Measurements from ENCODE around the gene LETMD1. TPM values are rescaled to one million over a fixed set of nuclear protein-coding genes. Genes with fewer than 3 reads are reported as not detected.

LETMD1 gene
- total RNA-seq, 4 donors from 2014 or later, result 35.6 to 43.2 (median 42.1) TPM

GRCh38 chr12:51017452-51017851 is 30.7 kb upstream of the LETMD1 start:
- Histone ChIP-seq H3K4me1 (peaks cover 9 to 31% (median 26%) of the 10 kb centered on the region in 4 donors), H3K27me3 (no peaks in the 10 kb centered on the region), H3K9me3 (no peaks in the 10 kb centered on the region), H3K4me3 (no peak overlapping the region), H3K36me3 (no peaks in the 10 kb centered on the region), H3K27ac (replicated peaks in 1 of 4) (no peak overlapping the region)
- intact Hi-C loops (cut with DNase I), result no loop called here
- TF ChIP-seq EP300 (IDR thresholded peaks at IDR 0.05), result no peak
- TF ChIP-seq CTCF (IDR thresholded peaks at IDR 0.05), result no peak
- no peak for TF ChIP-seq POLR2A (IDR thresholded peaks at IDR 0.05; ENCODE audit: low read depth)
- TF ChIP-seq POLR2AphosphoS5 (IDR thresholded peaks at IDR 0.05), result no peak
- no peak for DNase-seq (ENCODE audit: extremely low spot score)

- no peaks in the 10 kb centered on the region for H3K9me3 ChIP-seq
- intact Hi-C loops (cut with DNase I), result no loop called here
- TF ChIP-seq CTCF (IDR thresholded peaks at IDR 0.05), result no peak
- no peak for TF ChIP-seq POLR2AphosphoS5 (IDR thresholded peaks at IDR 0.05)
- TF ChIP-seq EP300 (IDR thresholded peaks at IDR 0.05), result no peak
- TF ChIP-seq POLR2A (IDR thresholded peaks at IDR 0.05; ENCODE audit: low read depth), result no peak
- no peaks in the 10 kb centered on the region for H3K36me3 ChIP-seq
- no peaks in the 10 kb centered on the region for H3K27me3 ChIP-seq
- H3K4me3 ChIP-seq, result no peak overlapping the region
- DNase-seq (ENCODE audit: extremely low spot score), result no peak
- H3K27ac ChIP-seq (replicated peaks in 1 of 4), result no peak overlapping the region
- 87% methylated on average over 2 of the region's 2 CpGs for WGBS
- H3K4me1 ChIP-seq, result peaks cover 12 to 32% (median 21%) of the 10 kb centered on the region in 4 donors
Observed at GRCh38 chr12:51018956-51019355, 29.2 kb upstream of the LETMD1 start.

GRCh38 chr12:51019927-51020326 is 28.2 kb upstream of the LETMD1 start:
- no peaks in the 10 kb centered on the region for H3K27me3 ChIP-seq
- 90% methylated on average over 2 of the region's 2 CpGs for WGBS
- H3K9me3 ChIP-seq, result no peaks in the 10 kb centered on the region
- H3K27ac ChIP-seq (replicated peaks in 1 of 4), result peak overlapping the region in 1 of 4 donors; percentile 1
- no peak for TF ChIP-seq POLR2A (IDR thresholded peaks at IDR 0.05; ENCODE audit: low read depth)
- no peaks in the 10 kb centered on the region for H3K36me3 ChIP-seq
- no peak for DNase-seq (ENCODE audit: extremely low spot score)
- intact Hi-C loops (cut with DNase I), result loop anchor here (5.0 kb wide), 1 partner anchor 33 kb away; no protein-coding TSS in a partner anchor
- H3K4me3 ChIP-seq, result no peak overlapping the region
- H3K4me1 ChIP-seq, result peaks cover 12 to 42% (median 31%) of the 10 kb centered on the region in 4 donors

GRCh38 chr12:51020448-51021182 is 27.5 kb upstream of the LETMD1 start:
- Histone ChIP-seq H3K9me3 (no peaks in the 10 kb centered on the region), H3K27me3 (no peaks in the 10 kb centered on the region), H3K4me1 (peaks cover 17 to 49% (median 38%) of the 10 kb centered on the region in 4 donors), H3K36me3 (no peaks in the 10 kb centered on the region), H3K27ac (replicated peaks in 1 of 4) (peak overlapping the region in 2 of 4 donors; percentile 4 to 14), H3K4me3 (no peak overlapping the region)
- 86% methylated on average over 7 of the region's 7 CpGs for WGBS
- DNase-seq (ENCODE audit: extremely low spot score), result no peak
- intact Hi-C loops (cut with DNase I), result loop anchor here (5.0 kb wide), 1 partner anchor 33 kb away; no protein-coding TSS in a partner anchor
- no peak for TF ChIP-seq POLR2A (IDR thresholded peaks at IDR 0.05; ENCODE audit: low read depth)
- no peak for TF ChIP-seq POLR2AphosphoS5 (IDR thresholded peaks at IDR 0.05)
- TF ChIP-seq EP300 (IDR thresholded peaks at IDR 0.05), result no peak
- TF ChIP-seq CTCF (IDR thresholded peaks at IDR 0.05), result no peak

GRCh38 chr12:51021694-51022093 is 26.4 kb upstream of the LETMD1 start:
- H3K4me1 ChIP-seq, result peaks cover 17 to 55% (median 41%) of the 10 kb centered on the region in 4 donors
- TF ChIP-seq POLR2A (IDR thresholded peaks at IDR 0.05; ENCODE audit: low read depth), result no peak
- no peak for TF ChIP-seq CTCF (IDR thresholded peaks at IDR 0.05)
- no peak for DNase-seq (ENCODE audit: extremely low spot score)
- intact Hi-C loops (cut with DNase I), result loop anchor here (5.0 kb wide), 1 partner anchor 34 kb away; no protein-coding TSS in a partner anchor
- H3K4me3 ChIP-seq, result no peak overlapping the region
- no peaks in the 10 kb centered on the region for H3K36me3 ChIP-seq
- H3K9me3 ChIP-seq, result no peaks in the 10 kb centered on the region
- H3K27ac ChIP-seq (replicated peaks in 1 of 4), result no peak overlapping the region
- 32% methylated on average over 1 of the region's 1 CpG for WGBS
- no peaks in the 10 kb centered on the region for H3K27me3 ChIP-seq
